ENCODE measurements around the gene NINJ1. TPM values are rescaled to one million over a fixed set of nuclear protein-coding genes. Genes with fewer than 3 reads are reported as not detected.

Gene NINJ1
- total RNA-seq: 100 to 1,000 TPM in 1 of 2 donors, 10 to 100 TPM in 1; 71.2 to 194 TPM

DNA sequence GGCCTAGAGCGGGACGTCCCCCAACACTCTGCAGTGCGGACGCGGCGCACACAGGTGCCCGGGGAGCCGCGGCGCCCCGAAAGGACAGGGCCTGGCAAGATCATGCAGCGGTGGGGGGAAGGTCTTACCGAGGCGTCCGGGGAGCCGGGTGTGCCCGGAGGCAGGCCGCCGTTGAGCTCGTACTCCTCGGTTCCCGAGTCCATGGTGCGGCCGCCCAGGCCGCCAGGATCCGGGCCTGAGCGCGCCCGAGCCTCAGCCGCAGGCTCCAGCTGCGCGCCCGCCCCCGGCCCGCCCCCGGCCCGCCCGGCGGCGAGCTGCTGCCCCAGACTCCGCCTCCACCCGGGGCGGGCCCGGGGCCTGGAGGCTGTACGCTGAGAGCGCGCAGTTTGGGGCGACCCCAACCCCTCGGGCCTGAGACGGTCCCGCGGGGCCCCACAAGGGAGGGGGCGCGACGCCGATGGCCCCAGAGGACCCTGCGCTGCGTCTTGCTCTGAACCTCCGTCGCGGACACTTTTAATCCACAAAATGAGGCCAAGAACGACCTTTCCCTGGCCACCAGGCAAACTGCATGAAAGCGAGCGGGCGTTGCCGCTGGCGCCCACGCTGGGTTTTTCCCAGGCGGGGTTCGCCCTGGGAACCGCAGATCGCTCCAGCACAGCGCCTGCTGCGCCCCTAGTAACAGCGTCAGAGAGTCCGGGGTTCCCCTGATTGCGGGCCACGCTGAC, at the start of gene NINJ1:
Gene NINJ1 (minus strand): TSS at position 237 of the 725 bp plus-strand sequence. CDS start 34 bp downstream, at position 203.
- peak; percentile 73 for ATAC-seq (ENCODE audit: insufficient number of reproducible peaks, low FRiP score, low read depth)
- H3K27me3 ChIP-seq (replicated peaks; ENCODE audit: insufficient read depth): no peaks in the 10 kb centered on the region
- peak within 1 kb of the TSS; percentile 96 to 97 for H3K27ac ChIP-seq
- no peaks in the 10 kb centered on the region for H3K9me3 ChIP-seq
- H3K4me3 ChIP-seq: peak within 1 kb of the TSS; percentile 79
- H3K36me3 ChIP-seq: no peaks in the 10 kb centered on the region
- TF ChIP-seq, protein P1, sequence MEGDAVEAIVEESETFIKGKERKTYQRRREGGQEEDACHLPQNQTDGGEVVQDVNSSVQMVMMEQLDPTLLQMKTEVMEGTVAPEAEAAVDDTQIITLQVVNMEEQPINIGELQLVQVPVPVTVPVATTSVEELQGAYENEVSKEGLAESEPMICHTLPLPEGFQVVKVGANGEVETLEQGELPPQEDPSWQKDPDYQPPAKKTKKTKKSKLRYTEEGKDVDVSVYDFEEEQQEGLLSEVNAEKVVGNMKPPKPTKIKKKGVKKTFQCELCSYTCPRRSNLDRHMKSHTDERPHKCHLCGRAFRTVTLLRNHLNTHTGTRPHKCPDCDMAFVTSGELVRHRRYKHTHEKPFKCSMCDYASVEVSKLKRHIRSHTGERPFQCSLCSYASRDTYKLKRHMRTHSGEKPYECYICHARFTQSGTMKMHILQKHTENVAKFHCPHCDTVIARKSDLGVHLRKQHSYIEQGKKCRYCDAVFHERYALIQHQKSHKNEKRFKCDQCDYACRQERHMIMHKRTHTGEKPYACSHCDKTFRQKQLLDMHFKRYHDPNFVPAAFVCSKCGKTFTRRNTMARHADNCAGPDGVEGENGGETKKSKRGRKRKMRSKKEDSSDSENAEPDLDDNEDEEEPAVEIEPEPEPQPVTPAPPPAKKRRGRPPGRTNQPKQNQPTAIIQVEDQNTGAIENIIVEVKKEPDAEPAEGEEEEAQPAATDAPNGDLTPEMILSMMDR (IDR thresholded peaks at IDR 0.05): peak; percentile 16
- H3K4me1 ChIP-seq (ENCODE audit: control insufficient read depth in 1 of 2, low read depth in 2 of 2): peaks cover 33 to 53% of the 10 kb centered on the region in 2 donors
- no peak for DNase-seq (ENCODE audit: low spot score)

DNA sequence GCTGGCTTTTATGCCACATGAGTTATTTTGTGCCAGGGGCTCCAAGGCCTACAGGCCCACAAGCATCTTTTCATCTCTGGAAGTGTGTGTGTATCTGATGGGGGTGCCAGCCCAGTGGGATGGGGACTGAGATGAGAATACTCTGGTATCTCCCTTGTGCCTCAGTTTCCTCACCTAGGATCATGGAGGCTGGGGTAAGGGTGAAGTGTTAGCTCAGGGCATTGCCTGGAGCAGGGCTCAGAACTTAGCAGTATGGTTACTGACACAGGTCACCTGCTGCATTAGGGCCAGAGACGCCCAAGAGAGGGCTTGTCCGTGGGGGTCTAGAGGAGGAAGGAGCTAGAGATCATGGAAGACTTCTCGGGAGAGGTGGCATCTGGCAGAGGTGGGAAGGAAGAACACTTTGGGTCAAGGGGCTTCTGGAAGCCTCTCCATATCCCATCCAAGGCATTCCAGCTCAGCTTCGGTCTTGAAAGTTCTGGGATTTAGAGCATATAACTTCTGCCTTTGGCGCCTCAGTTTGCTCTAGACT, 49.1 kb upstream of the NINJ1 start:
- no peak overlapping the region for H3K27ac ChIP-seq
- H3K27me3 ChIP-seq (replicated peaks; ENCODE audit: insufficient read depth): no peaks in the 10 kb centered on the region
- H3K4me3 ChIP-seq: peak overlapping the region; percentile 66
- DNase-seq (ENCODE audit: low spot score): no peak
- peaks cover 4 to 16% of the 10 kb centered on the region in 2 donors for H3K4me1 ChIP-seq (ENCODE audit: control insufficient read depth in 1 of 2, low read depth in 2 of 2)
- H3K9me3 ChIP-seq: no peaks in the 10 kb centered on the region
- TF ChIP-seq, protein P1 (IDR thresholded peaks at IDR 0.05): no peak
- H3K36me3 ChIP-seq: no peaks in the 10 kb centered on the region
- no peak for ATAC-seq (ENCODE audit: insufficient number of reproducible peaks, low FRiP score, low read depth)

DNA sequence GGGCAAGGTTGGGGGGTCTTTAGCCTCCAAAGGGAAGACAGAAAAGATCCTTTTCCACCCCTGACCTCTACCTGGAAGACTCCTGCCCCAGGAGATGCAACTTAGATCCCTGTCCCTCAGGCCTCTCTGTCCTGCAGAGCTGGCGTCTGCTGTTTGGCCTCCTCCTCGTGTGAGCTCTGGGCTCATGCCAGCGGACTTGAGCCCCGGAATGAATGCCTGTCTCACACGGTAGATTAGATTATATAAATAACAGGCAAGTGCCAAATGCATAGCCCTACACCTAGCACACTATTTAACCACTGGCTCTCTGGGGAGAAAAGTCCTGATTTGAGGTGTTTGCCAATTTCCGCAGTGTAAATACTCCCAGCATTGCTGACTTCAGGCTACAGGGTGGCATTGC, 48.5 kb upstream of the NINJ1 start:
- no peak overlapping the region for H3K4me3 ChIP-seq
- DNase-seq (ENCODE audit: low spot score): no peak
- no peaks in the 10 kb centered on the region for H3K36me3 ChIP-seq
- TF ChIP-seq, protein P1 (IDR thresholded peaks at IDR 0.05): no peak
- no peaks in the 10 kb centered on the region for H3K9me3 ChIP-seq
- no peak for ATAC-seq (ENCODE audit: insufficient number of reproducible peaks, low FRiP score, low read depth)
- no peaks in the 10 kb centered on the region for H3K27me3 ChIP-seq (replicated peaks; ENCODE audit: insufficient read depth)
- peaks cover 4 to 16% of the 10 kb centered on the region in 2 donors for H3K4me1 ChIP-seq (ENCODE audit: control insufficient read depth in 1 of 2, low read depth in 2 of 2)
- no peak overlapping the region for H3K27ac ChIP-seq

- H3K27ac ChIP-seq: no peak overlapping the region
- no peak for ATAC-seq (ENCODE audit: insufficient number of reproducible peaks, low FRiP score, low read depth)
- DNase-seq (ENCODE audit: low spot score): no peak
- H3K27me3 ChIP-seq (replicated peaks; ENCODE audit: insufficient read depth): no peaks in the 10 kb centered on the region
- peaks cover 4 to 16% of the 10 kb centered on the region in 2 donors for H3K4me1 ChIP-seq (ENCODE audit: control insufficient read depth in 1 of 2, low read depth in 2 of 2)
- H3K36me3 ChIP-seq: no peaks in the 10 kb centered on the region
- no peak overlapping the region for H3K4me3 ChIP-seq
- no peaks in the 10 kb centered on the region for H3K9me3 ChIP-seq
- TF ChIP-seq, protein P1 (IDR thresholded peaks at IDR 0.05): no peak
Measured at GRCh38 chr9:93181672-93182435, 47.8 kb upstream of the NINJ1 start.

DNA sequence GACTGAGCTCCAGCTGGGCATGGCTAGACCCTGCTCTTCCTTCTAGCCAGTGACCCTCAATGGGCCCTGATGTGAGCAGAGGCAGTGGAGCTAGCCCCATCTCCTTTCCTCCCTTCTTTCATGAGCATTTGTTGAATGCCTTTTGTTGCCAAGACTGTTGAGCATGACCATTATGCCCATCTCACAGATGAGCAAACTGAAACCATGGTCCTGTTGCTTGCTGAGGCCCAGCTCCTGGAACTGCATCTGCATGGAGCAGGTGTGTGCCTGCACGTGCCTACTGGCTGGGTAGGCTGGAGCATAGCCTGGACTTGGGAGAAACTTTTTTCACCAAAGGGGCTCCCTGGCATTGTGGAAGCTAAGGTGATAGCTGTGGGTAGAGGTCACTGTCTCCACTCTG, 46.9 kb upstream of the NINJ1 start:
- DNase-seq (ENCODE audit: low spot score): no peak
- Histone ChIP-seq H3K27me3 (replicated peaks; ENCODE audit: insufficient read depth) (no peaks in the 10 kb centered on the region), H3K4me3 (no peak overlapping the region), H3K27ac (no peak overlapping the region), H3K36me3 (no peaks in the 10 kb centered on the region), H3K4me1 (ENCODE audit: control insufficient read depth in 1 of 2, low read depth in 2 of 2) (peaks cover 4 to 16% of the 10 kb centered on the region in 2 donors), H3K9me3 (no peaks in the 10 kb centered on the region)
- TF ChIP-seq, protein P1 (IDR thresholded peaks at IDR 0.05): no peak
- ATAC-seq (ENCODE audit: insufficient number of reproducible peaks, low FRiP score, low read depth): no peak
